ENCODE measurements around the gene LRG1.
"Not testable (repeated sequence)": the region's sequence is repeated elsewhere in the genome, so short reads cannot be mapped to it uniquely, and the experiment has no call there.

GRCh38 chr19:4562085-4562484, 22.2 kb upstream of the LRG1 start:
- TF ChIP-seq CTCF (conservative IDR thresholded peaks at IDR 0.05 in 1 of 2, IDR thresholded peaks at IDR 0.05 in 1 of 2; ENCODE audit: extremely low read depth in 1 of 2, insufficient read depth in 1 of 2, low read depth in 1 of 2, low read length in 2 of 2); EZH2 (IDR thresholded peaks at IDR 0.05; ENCODE audit: borderline replicate concordance, low read length): not testable (repeated sequence)

Data from mammary epithelial cell (primary cell).